Gastrocnemius medialis (tissue), 4 donors: ENCODE measurements around the gene MED27.

ENCODE experiments used
- CTCF ChIP-seq, 5 experiments: fragments of 450-650 bp in 3 of 5; fragments of 200-600 bp in 2 of 5; sonication (generic) in 2 of 5; IDR thresholded peaks in 4 of 5; conservative IDR thresholded peaks in 1 of 5; 1 replicate in 4 of 5; 2 replicates in 1 of 5; pipeline ENCODE4 v1.5.1; 2016 to 2019; ENCODE audit warnings: antibody characterized with exemption in 5 of 5, mild to moderate bottlenecking in 3 of 5, moderate library complexity in 3 of 5
- POLR2A ChIP-seq, 2 donors: fragments of 450-650 bp; IDR thresholded peaks; one replicate each; pipeline ENCODE4 v1.6.1; 2017; ENCODE audit warnings: antibody characterized with exemption in 2 of 2, mild to moderate bottlenecking in 2 of 2, moderate library complexity in 2 of 2

GRCh38 chr9:131971482-131972074, 108.1 kb downstream of the MED27 start:
- TF ChIP-seq CTCF (IDR thresholded peaks at IDR 0.05 in 4 of 5, conservative IDR thresholded peaks at IDR 0.05 in 1 of 5), result no peak
- no peak for TF ChIP-seq POLR2A (IDR thresholded peaks at IDR 0.05)
